GM13977 (cell line): Measurements from ENCODE around the gene CLBA1.
"Not testable (repeated sequence)": the region's sequence is repeated elsewhere in the genome, so short reads cannot be mapped to it uniquely, and the experiment has no call there.

Experiments
- DNase-seq: peaks from one replicate; pipeline ENCODE4 v3.0.0; 2012; ENCODE audit warnings: low spot score
- in situ Hi-C: fragments of 300-500 bp; cut with MboI; formaldehyde crosslinking; loops from one replicate; pipeline ENCODE4 v1.12.0; 2022; ENCODE audit warnings: low sequenced_read_pairs, low pct_unique_long_range_greater_than_20kb, mixed read lengths, inconsistent platforms; ENCODE audit not compliant: unreplicated experiment
- TF ChIP-seq, protein P1 (sequence below): IDR thresholded peaks from 2 replicates; pipeline ENCODE4 v1.5.1; 2012; ENCODE audit warnings: mild to moderate bottlenecking, control low read depth; ENCODE audit not compliant: insufficient read depth; ENCODE audit errors: extremely low read depth, missing control alignments

Gene CLBA1

DNA sequence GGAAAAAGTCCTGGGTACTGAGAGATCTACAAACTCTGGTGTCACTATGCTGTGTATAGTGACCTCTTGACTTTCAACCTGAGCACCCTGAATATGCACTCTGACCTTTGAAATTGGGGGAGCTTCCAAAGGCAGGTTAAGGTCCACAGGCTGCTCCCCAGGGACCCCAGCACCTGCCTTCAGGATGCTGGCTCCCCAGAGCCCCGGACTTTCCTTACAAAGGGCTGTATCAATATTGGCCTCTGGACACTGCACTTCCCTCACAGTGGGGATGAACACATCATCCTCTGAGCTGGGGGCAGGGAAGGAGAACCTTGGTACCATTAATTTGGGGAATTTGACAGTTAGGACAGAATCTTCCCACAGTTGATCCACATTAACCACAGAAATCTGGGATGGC, 46.6 kb upstream of the CLBA1 start:
- DNase-seq = no peak
- in situ Hi-C loops = no loop called here
- TF ChIP-seq, protein P1, sequence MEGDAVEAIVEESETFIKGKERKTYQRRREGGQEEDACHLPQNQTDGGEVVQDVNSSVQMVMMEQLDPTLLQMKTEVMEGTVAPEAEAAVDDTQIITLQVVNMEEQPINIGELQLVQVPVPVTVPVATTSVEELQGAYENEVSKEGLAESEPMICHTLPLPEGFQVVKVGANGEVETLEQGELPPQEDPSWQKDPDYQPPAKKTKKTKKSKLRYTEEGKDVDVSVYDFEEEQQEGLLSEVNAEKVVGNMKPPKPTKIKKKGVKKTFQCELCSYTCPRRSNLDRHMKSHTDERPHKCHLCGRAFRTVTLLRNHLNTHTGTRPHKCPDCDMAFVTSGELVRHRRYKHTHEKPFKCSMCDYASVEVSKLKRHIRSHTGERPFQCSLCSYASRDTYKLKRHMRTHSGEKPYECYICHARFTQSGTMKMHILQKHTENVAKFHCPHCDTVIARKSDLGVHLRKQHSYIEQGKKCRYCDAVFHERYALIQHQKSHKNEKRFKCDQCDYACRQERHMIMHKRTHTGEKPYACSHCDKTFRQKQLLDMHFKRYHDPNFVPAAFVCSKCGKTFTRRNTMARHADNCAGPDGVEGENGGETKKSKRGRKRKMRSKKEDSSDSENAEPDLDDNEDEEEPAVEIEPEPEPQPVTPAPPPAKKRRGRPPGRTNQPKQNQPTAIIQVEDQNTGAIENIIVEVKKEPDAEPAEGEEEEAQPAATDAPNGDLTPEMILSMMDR = no peak

DNA sequence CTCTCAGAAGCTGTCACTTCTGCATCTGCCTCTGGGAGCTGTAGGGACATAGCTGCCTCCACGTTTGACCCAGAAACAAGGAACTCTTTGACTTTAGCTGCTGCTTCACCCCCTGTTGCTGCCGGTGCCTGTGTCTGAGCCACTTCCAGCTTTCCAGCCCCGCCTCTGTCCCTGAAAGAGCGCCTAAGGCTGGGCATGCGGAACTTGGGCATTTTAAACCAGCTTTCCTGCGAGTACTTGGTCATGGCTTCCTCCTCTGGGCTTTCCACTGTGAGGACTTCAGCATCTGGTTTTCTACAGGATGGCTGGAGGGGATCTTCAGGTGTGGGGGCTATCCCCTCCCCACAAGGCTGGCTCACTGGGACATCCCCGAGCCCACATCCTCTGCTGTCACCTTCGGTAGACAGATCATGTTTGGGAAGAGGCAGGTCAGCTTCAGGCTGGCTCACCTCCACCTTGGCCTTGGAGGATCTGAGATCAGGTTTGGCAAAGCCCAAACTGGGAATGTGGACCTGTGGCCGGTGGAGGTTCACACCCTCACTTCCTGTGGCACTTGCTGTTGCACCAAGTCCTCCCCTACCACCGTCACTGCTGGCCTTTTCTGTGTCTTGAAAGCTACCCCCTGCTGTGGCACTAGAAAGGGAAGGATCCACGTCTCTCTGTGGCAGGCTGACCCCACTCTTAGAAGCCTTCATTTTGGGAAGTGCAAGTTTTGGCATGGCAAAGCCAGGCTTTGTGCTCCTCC, 45.8 kb upstream of the CLBA1 start:
- DNase-seq = no peak
- in situ Hi-C loops = no loop called here
- TF ChIP-seq, protein P1 = no peak

DNA sequence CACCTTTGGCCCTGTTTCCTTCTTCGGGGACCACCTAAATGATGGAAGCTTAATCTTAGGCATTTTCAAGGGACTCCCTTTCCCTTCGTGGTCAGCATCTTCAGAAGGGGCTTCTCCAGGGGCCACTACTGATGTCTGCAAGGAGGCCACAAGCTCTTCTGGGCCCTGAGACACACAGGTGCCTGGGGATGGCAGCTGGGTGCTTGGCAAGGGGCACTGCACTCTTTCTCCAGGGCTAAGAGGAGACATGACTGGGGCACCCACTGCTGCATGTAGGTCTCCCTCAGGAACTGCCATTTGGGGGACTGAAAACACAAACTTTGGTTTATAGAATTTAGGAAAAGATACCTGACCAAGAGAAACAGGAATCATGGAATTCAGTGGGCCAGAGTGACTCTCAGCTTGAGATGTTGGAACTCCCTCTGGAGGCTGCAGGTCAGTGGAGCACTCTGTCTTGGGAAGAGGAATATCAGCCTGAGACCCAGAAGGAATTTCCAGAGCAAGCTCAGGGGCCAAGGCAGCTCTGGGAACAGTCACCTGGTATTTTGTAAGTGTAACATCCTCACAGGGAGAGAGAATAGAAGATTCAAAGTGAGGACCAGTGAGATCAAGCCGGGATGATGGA, 45.0 kb upstream of the CLBA1 start:
- TF ChIP-seq, protein P1 = no peak
- in situ Hi-C loops = no loop called here
- DNase-seq = peak; percentile 11

DNA sequence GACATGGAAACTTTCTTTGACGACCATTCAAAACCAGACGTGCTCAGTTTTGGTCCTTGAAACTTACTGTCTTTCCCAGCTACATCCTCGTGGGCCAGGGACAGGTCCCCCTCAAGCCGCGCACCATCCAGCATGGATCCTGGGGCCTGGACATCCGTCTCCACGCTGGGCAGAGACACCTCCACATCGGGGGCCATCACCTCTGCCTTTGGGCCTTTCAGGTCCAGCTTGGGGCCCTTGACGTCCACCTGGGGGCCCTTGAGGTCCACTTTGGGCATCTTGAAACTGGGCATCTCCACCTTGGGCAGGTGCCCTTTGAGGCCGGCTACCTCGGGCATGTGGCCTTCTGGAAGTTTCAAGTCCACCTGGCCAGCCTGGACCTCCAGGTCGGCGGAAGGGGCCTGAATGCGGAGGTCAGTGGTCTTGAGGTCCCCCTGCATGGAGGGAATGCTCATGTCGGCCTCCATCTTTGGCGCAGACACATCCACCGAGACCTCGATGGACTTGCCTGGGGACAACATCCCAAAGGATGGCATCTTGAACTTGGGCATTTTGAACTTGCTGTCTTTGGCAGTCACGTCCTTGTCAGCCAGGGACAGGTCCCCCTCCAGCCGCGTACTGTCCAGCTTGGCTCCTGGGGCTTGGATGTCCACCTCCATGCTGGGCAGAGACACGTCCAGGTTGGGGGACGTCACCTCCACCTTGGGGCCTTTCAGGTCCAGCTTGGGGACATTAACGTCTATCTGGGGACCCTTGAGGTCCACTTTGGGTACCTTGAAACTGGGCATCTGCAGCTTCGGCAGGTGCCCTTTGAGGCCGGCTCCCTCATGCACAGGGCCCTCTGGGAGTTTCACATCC, 43.9 kb upstream of the CLBA1 start:
- TF ChIP-seq, protein P1 = no peak
- in situ Hi-C loops = no loop called here
- DNase-seq = no peak

DNA sequence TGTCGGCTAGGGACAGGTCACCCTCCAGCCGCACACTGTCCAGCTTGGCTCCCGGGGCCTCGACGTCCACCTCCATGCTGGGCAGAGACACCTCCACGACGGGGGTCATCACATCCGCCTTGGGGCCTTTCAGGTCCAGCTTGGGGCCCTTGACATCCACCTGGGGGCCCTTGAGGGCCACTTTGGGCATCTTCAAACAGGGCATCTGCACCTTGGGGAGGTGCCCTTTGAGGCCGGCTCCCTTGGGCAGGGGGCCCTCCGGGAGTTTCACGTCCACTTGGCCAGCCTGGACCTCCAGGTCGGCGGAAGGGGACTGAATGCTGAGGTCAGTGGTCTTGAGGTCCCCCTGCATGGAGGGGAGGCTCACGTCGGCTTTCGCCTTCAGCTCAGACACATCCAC, 43.0 kb upstream of the CLBA1 start:
- in situ Hi-C loops = no loop called here

DNA sequence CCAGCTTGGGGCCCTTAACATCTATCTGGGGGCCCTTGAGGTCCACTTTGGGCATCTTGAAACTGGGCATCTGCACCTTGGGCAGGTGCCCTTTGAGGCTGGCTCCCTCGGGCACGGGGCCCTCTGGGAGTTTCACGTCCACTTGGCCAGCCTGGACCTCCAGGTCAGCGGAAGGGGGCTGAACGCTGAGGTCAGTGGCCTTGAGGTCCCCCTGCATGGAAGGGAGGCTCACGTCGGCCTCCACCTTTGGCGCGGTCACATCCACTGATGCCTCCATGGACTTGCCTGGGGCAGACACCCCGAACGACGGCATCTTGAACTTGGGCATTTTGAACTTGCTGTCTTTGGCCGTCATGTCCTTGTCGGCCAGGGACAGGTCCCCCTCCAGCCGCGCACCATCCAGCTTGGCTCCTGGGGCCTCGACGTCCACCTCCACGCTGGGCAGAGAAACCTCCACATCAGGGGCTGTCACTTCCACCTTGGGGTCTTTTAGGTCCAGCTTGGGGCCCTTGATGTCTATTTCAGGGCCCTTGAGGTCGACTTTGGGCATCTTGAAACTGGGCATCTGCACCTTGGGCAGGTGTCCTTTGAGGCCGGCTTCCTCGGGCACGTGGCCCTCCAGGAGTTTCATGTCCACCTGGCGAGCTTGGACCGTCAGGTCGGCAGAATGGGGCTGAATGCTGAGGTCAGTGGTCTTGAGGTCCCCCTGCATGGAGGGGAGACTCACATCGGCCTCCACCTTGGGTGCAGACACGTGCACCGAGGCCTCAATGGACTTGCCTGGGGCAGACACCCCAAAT, 42.2 kb upstream of the CLBA1 start:
- in situ Hi-C loops, DNase-seq: not testable (repeated sequence)

More for the DNA sequence above, 43.0 kb upstream of the CLBA1 start:
- TF ChIP-seq, protein P1 = no peak
- DNase-seq = no peak

DNA sequence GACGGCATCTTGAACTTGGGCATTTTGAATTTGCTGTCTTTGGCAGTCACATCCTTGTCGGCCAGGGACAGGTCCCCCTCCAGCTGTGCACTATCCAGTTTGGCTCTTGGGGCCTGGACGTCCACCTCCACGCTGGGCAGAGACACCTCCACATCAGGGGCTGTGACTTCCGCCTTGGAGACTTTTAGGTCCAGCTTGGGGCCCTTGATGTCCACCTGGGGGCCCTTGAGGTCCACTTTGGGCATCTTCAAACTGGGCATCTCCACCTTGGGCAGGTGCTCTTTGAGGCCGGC, 41.6 kb upstream of the CLBA1 start:
- DNase-seq, in situ Hi-C loops: not testable (repeated sequence)

DNA sequence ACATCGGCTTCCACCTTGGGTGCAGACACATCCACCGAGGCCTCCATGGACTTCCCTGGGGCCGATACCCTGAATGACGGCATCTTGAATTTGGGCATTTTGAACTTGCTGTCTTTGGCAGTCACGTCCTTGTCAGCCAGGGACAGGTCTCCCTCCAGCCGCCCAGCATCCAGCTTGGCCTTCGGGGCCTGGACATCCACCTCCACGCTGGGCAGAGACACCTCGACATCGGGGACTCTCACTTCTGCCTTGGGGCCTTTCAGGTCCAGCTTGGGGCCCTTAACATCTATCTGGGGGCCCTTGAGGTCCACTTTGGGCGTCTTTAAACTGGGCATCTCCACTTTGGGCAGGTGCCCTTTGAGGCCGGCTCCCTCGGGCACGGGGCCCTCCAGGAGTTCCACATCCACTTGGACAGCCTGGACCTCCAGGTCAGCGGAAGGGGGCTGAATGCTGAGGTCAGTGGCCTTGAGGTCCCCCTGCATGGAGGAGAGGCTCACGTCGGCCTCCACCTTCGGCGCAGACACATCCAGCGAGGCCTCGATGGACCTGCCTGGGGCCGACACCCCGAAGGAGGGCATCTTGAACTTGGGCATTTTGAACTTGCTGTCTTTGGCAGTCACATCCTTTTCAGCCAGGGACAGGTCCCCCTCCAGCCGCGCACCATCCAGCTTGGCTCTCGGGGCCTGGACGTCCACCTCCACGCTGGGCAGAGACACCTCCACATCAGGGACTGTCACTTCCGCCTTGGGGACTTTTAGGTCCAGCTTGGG, 41.0 kb upstream of the CLBA1 start:
- in situ Hi-C loops, DNase-seq: not testable (repeated sequence)

DNA sequence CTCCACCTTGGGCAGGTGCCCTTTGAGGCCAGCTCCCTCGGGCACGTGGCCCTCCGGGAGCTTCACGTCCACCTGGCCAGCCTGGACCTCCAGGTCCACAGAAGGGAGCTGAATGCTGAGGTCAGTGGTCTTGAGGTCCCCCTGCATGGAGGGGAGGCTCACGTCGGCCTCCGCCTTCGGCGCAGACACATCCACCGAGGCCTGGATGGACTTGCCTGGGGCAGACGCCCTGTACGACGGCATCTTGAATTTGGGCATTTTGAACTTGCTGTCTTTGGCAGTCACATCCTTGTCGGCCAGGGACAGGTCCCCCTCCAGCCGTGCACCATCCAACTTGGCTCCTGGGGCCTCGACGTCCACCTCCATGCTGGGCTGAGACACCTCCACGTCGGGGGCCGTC, 40.3 kb upstream of the CLBA1 start:
- in situ Hi-C loops, DNase-seq: not testable (repeated sequence)
